ENCODE data around the gene LMX1B.
"Not testable (repeated sequence)": the region's sequence is repeated elsewhere in the genome, so short reads cannot be mapped to it uniquely, and the experiment has no call there.

The LMX1B gene

GRCh38 chr9:126717441-126717840 is 103.7 kb downstream of the LMX1B start:
- DNase-seq (ENCODE audit: low read depth), result not testable (repeated sequence)

- peak; percentile 84 for DNase-seq (ENCODE audit: low read depth)
These were observed 105.9 kb downstream of the LMX1B start for GRCh38 chr9:126719618-126720031.

- DNase-seq (ENCODE audit: low read depth), result no peak
These were observed 106.3 kb downstream of the LMX1B start for GRCh38 chr9:126720036-126720435.

GRCh38 chr9:126720661-126721563 is 107.2 kb downstream of the LMX1B start:
- no peak for DNase-seq (ENCODE audit: low read depth)

GRCh38 chr9:126721564-126721981 is 107.8 kb downstream of the LMX1B start:
- DNase-seq (ENCODE audit: low read depth), result no peak

GRCh38 chr9:126722252-126722921 is 108.7 kb downstream of the LMX1B start:
- DNase-seq (ENCODE audit: low read depth), result peak; percentile 81

GRCh38 chr9:126722922-126723806 is 109.4 kb downstream of the LMX1B start:
- peak; percentile 64 for DNase-seq (ENCODE audit: low read depth)

- DNase-seq (ENCODE audit: low read depth), result no peak
These were observed 110.1 kb downstream of the LMX1B start for GRCh38 chr9:126723807-126724172.

GRCh38 chr9:126724226-126724625 is 110.5 kb downstream of the LMX1B start:
- no peak for DNase-seq (ENCODE audit: low read depth)

GRCh38 chr9:126725485-126725884 is 111.8 kb downstream of the LMX1B start:
- not testable (repeated sequence) for DNase-seq (ENCODE audit: low read depth)

- not testable (repeated sequence) for DNase-seq (ENCODE audit: low read depth)
These were observed 114.5 kb downstream of the LMX1B start for GRCh38 chr9:126728210-126728609.

- not testable (repeated sequence) for DNase-seq (ENCODE audit: low read depth)
These were observed 116.9 kb downstream of the LMX1B start for GRCh38 chr9:126730592-126730991.

GRCh38 chr9:126733005-126733404 is 119.3 kb downstream of the LMX1B start:
- DNase-seq (ENCODE audit: low read depth), result no peak

GRCh38 chr9:126734877-126735276 is 121.1 kb downstream of the LMX1B start:
- DNase-seq (ENCODE audit: low read depth), result no peak

- DNase-seq (ENCODE audit: low read depth), result no peak
These were observed 121.8 kb downstream of the LMX1B start for GRCh38 chr9:126735482-126735881.

GRCh38 chr9:126738553-126738952 is 124.8 kb downstream of the LMX1B start:
- DNase-seq (ENCODE audit: low read depth), result no peak

GRCh38 chr9:126743041-126743440 is 129.3 kb downstream of the LMX1B start:
- no peak for DNase-seq (ENCODE audit: low read depth)

- no peak for DNase-seq (ENCODE audit: low read depth)
These were observed 132.1 kb downstream of the LMX1B start for GRCh38 chr9:126745574-126746411.

Data from T-helper 22 cell (primary cell).